Mucosa of stomach (tissue), 1 donor: ENCODE data around the gene TSKU.
A peak's percentile ranks its signal among the peaks of the same experiment; 100 is the strongest.

Experiments used
- H3K27me3 ChIP-seq: one replicate; pipeline ENCODE4 v1.7.0; 2013; ENCODE audit warnings: mild to moderate bottlenecking, low read length; ENCODE audit not compliant: control insufficient read depth, insufficient read depth
- H3K36me3 ChIP-seq: one replicate; pipeline ENCODE4 v1.7.0; 2013; ENCODE audit warnings: low read length; ENCODE audit not compliant: control insufficient read depth, insufficient read depth
- H3K4me1 ChIP-seq: one replicate; pipeline ENCODE4 v1.7.0; 2013; ENCODE audit warnings: mild to moderate bottlenecking, low read length; ENCODE audit not compliant: control insufficient read depth, insufficient read depth
- H3K4me3 ChIP-seq: one replicate; pipeline ENCODE4 v1.7.0; 2013; ENCODE audit warnings: low read length
- H3K9ac ChIP-seq: one replicate; pipeline ENCODE4 v1.7.0; 2013; ENCODE audit warnings: mild to moderate bottlenecking, low read length, moderate library complexity
- H3K9me3 ChIP-seq: one replicate; pipeline ENCODE4 v1.7.0; 2013; ENCODE audit warnings: mild to moderate bottlenecking, low read length, moderate library complexity; ENCODE audit not compliant: control insufficient read depth
- donor health status: Pancreatic carcinoma.

Gene TSKU

DNA sequence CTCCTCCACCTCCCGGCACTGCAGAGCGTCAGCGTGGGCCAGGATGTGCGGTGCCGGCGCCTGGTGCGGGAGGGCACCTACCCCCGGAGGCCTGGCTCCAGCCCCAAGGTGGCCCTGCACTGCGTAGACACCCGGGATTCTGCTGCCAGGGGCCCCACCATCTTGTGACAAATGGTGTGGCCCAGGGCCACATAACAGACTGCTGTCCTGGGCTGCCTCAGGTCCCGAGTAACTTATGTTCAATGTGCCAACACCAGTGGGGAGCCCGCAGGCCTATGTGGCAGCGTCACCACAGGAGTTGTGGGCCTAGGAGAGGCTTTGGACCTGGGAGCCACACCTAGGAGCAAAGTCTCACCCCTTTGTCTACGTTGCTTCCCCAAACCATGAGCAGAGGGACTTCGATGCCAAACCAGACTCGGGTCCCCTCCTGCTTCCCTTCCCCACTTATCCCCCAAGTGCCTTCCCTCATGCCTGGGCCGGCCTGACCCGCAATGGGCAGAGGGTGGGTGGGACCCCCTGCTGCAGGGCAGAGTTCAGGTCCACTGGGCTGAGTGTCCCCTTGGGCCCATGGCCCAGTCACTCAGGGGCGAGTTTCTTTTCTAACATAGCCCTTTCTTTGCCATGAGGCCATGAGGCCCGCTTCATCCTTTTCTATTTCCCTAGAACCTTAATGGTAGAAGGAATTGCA is 13.5 kb downstream of the TSKU start:
- no peaks in the 10 kb centered on the region for H3K27me3 ChIP-seq
- H3K9me3 ChIP-seq, result no peaks in the 10 kb centered on the region
- no peak overlapping the region for H3K9ac ChIP-seq
- H3K4me1 ChIP-seq, result peaks cover 93% of the 10 kb centered on the region
- H3K36me3 ChIP-seq, result peaks cover 5% of the 10 kb centered on the region
- H3K4me3 ChIP-seq, result no peak overlapping the region

DNA sequence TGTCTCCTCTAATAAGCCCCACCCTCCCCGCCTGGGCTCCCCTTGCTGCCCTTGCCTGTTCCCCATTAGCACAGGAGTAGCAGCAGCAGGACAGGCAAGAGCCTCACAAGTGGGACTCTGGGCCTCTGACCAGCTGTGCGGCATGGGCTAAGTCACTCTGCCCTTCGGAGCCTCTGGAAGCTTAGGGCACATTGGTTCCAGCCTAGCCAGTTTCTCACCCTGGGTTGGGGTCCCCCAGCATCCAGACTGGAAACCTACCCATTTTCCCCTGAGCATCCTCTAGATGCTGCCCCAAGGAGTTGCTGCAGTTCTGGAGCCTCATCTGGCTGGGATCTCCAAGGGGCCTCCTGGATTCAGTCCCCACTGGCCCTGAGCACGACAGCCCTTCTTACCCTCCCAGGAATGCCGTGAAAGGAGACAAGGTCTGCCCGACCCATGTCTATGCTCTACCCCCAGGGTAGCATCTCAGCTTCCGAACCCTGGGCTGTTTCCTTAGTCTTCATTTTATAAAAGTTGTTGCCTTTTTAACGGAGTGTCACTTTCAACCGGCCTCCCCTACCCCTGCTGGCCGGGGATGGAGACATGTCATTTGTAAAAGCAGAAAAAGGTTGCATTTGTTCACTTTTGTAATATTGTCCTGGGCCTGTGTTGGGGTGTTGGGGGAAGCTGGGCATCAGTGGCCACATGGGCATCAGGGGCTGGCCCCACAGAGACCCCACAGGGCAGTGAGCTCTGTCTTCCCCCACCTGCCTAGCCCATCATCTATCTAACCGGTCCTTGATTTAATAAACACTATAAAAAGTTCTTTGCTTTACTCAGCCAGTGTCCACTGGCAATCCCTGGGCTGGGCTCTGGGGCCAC is 14.4 kb downstream of the TSKU start:
- Histone ChIP-seq H3K4me3 (no peak overlapping the region), H3K9ac (peak overlapping the region; percentile 29), H3K36me3 (peaks cover 5% of the 10 kb centered on the region), H3K27me3 (no peaks in the 10 kb centered on the region), H3K4me1 (peaks cover 98% of the 10 kb centered on the region), H3K9me3 (no peaks in the 10 kb centered on the region)

DNA sequence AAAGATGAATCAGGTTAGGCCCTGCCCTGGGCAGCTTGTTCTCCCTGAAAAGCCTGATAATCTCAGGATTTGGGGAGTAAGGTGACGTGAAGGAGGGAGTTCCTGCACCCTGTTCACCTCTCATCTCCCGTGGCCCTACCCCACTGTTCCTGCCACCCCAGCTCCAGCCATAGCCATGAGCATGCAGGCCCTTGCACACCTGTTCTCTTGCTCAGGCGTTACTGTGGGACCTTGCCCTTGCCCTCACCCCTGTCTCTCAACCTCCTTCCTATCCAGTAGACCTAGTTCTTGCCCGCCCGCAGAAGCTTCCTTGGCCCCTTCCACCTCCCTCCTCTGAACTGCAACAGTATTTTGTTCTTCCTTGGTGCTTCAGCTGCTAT is 15.0 kb downstream of the TSKU start:
- Histone ChIP-seq H3K4me3 (no peak overlapping the region), H3K27me3 (no peaks in the 10 kb centered on the region), H3K9ac (no peak overlapping the region), H3K9me3 (no peaks in the 10 kb centered on the region), H3K36me3 (peaks cover 5% of the 10 kb centered on the region), H3K4me1 (peaks cover 98% of the 10 kb centered on the region)

DNA sequence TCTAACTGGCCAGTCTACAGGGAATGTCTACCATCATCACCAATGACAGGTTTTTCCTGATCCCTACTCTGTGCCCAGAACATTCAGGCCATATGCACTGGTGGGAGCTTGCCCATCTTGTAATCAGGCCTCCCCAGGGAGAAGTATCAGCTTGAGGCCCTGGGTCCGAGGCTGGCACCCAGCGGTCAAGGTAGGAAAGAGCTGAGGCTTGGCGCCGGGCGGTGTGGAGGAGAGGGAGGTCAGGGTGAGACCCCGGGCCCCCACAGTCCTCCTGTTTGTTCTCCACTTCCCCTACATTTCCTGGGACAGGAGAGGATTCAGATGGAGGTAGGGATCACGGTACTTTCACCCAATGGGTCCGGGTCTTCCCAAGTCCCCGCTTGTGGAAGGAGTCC is 15.5 kb downstream of the TSKU start:
- peaks cover 98% of the 10 kb centered on the region for H3K4me1 ChIP-seq
- H3K9me3 ChIP-seq, result no peaks in the 10 kb centered on the region
- H3K36me3 ChIP-seq, result peaks cover 5% of the 10 kb centered on the region
- peak overlapping the region; percentile 54 for H3K9ac ChIP-seq
- no peak overlapping the region for H3K4me3 ChIP-seq
- no peaks in the 10 kb centered on the region for H3K27me3 ChIP-seq

DNA sequence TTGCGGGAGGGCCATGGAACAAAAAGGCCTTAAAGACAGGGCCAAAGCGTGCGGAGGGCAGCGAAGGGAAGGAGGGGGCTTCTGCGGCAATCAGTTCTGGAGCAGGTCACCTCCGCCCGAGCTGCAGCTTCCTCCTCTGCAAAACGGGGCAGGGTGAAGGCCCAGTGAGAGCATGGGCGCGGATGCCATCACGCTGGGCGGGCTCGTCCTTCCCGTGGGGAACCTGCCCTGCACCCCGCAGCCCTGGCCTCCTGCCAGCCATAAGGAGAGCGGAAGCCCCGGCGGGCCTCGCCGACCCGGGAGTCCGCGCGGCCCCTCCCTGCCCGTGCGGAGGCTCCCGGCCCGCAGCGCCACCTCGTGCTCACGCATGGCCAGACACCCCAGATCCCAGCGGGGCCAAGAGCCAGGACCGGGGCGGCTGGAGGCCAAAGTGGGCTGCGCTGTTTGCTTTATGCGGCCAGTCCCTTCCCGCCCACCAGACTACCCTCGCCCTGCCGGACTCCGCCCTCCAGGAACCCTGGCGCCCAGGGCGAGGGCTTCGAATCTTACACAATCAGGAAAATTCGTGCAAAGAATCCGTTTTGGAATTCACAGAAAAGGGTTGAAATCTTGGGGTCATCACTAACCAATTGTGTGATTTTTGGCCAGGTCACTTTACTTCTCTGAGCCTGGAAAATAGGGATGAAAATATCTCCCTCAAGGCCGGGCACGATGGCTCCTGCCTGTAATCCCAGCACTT is 16.1 kb downstream of the TSKU start:
- peak overlapping the region; percentile 54 for H3K9ac ChIP-seq
- no peaks in the 10 kb centered on the region for H3K27me3 ChIP-seq
- H3K4me3 ChIP-seq, result no peak overlapping the region
- peaks cover 98% of the 10 kb centered on the region for H3K4me1 ChIP-seq
- H3K9me3 ChIP-seq, result no peaks in the 10 kb centered on the region
- peaks cover 5% of the 10 kb centered on the region for H3K36me3 ChIP-seq

DNA sequence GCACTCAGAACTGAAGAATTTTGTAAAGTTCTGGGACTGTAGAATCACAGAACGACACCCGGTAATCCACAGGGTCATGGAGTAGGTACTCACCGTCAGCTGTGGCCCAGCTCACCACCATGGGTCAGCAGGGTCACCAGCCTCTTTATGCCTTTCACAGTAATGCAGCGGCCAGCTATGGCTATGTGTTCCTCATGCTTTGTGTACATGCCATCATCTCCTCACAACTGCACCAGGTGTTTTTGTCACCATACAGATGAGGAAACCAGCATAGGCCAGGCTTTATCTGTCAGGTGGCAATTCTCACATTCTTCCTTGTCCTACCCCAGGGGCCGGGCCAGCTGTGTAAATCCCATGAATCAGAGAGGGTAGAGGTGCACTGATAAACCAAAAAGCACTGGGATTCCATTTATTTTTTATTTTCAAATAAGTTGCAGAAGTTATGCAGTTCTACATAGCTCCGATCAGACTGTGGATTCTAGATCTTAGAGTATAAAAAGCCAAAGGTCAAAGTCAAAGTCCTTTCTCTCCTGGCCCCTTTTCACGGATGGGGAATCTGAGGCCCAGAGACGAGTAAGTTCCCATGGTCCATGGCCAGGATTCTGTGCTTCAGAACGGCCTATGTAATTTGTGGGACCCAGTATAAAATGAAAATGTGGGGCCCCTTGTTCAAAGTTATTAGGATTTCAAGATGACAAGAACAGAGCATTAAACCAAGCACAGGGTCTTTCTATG is 17.5 kb downstream of the TSKU start:
- Histone ChIP-seq H3K9me3 (no peaks in the 10 kb centered on the region), H3K4me3 (no peak overlapping the region), H3K9ac (no peak overlapping the region), H3K36me3 (peaks cover 5% of the 10 kb centered on the region), H3K27me3 (no peaks in the 10 kb centered on the region), H3K4me1 (peaks cover 90% of the 10 kb centered on the region)

DNA sequence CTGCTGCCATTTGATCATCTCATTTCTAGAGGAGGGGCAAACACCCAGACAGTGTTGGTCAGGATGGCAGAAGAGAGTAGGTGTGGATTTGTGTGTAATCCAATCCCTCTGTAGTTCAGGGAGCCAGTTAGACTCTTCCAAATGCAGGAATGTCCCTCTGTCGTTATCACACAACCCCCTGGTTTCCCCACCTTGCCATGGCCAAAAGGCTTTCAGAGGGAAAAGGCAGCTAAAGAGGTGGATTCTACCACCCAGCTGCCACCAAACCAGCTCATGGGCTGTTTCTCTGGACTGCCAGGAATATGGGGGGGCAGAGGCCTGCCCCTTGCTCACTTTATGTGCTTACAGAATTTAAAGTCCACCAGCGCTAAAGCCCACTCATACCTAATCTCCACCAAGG is 18.1 kb downstream of the TSKU start:
- H3K9ac ChIP-seq, result no peak overlapping the region
- peaks cover 84% of the 10 kb centered on the region for H3K4me1 ChIP-seq
- no peak overlapping the region for H3K4me3 ChIP-seq
- H3K36me3 ChIP-seq, result peaks cover 5% of the 10 kb centered on the region
- no peaks in the 10 kb centered on the region for H3K9me3 ChIP-seq
- no peaks in the 10 kb centered on the region for H3K27me3 ChIP-seq

DNA sequence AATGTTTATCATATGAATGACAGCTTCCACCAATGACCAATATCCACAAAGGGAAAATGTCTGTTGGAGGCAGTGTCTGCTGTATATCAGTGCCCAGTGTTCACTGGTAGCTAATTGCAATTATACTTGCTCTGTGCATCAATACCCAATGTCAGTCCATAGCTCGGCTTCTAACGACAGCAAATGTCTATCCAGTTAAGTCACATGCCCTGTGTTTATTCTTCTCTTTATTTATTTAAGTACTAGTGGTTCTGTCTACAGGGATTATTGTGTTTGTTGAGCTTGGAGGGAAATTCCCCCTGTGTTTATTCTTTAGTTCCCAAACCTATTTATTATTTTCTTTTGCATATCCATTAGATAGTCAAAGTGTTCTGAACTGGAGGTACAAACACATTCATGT is 18.6 kb downstream of the TSKU start:
- no peaks in the 10 kb centered on the region for H3K27me3 ChIP-seq
- no peak overlapping the region for H3K4me3 ChIP-seq
- no peaks in the 10 kb centered on the region for H3K9me3 ChIP-seq
- H3K4me1 ChIP-seq, result peaks cover 79% of the 10 kb centered on the region
- H3K9ac ChIP-seq, result no peak overlapping the region
- peaks cover 5% of the 10 kb centered on the region for H3K36me3 ChIP-seq

DNA sequence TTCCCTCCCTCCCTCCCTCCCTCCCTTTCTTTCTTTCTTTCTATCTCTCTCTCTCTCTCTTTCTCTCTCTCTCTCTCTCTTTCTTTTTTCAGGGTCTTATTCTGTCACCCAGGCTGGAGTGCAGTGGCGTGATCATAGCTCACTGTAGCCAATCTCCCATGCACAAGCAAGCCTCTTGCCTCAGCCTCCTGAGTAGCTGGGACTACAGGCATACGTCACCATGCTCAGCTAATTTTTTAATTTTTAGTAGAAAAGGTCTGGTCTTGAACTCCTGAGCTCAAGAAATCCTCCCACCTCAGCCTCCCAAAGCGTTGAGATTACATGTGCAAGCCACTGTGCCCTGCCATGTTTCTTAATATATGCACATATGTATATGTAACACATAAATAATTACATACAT is 19.0 kb downstream of the TSKU start:
- H3K9ac ChIP-seq, result no peak overlapping the region
- H3K4me1 ChIP-seq, result peaks cover 77% of the 10 kb centered on the region
- peaks cover 5% of the 10 kb centered on the region for H3K36me3 ChIP-seq
- H3K9me3 ChIP-seq, result no peaks in the 10 kb centered on the region
- H3K4me3 ChIP-seq, result no peak overlapping the region
- H3K27me3 ChIP-seq, result no peaks in the 10 kb centered on the region

DNA sequence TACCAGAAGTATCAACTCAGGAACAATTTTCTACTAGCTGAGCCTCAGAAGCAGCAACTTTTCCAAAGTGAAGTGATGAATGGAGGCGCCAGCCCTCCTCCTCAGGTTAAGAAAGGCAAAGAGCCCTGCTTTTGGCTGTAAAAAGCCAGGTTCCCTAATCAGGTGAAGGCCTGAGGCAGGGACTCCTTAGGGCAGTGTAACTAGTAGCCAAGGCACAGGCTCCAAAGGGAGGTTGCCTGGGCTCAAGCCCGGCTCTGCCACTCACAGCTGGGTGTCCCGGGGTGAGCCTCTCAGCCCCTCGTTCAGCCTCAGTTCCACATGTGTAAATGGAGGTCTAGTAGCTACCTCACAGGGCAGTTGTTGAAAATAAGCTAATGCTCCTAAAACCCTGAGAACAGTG is 19.5 kb downstream of the TSKU start:
- Histone ChIP-seq H3K9ac (no peak overlapping the region), H3K9me3 (no peaks in the 10 kb centered on the region), H3K4me3 (no peak overlapping the region), H3K36me3 (peaks cover 5% of the 10 kb centered on the region), H3K27me3 (no peaks in the 10 kb centered on the region), H3K4me1 (peaks cover 74% of the 10 kb centered on the region)

DNA sequence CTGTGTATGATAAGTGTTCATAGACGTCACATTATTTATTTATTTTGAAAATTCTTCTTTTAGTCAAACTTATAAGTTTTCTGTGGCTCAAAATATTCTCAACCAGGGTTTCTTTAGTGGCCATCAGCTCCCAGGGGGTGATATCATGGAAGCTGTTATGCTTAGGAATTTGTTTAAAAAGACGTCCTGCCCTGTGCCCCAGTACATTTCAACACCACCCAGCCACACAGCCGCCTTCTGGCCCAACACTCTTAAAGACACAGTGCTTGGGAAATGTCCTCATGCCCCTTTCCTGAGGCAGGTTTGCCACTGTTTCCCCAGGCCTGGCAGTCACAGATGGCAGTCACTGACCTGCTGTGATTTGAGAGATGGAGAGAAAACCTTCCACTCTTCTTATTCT is 19.9 kb downstream of the TSKU start:
- Histone ChIP-seq H3K9ac (no peak overlapping the region), H3K27me3 (no peaks in the 10 kb centered on the region), H3K9me3 (no peaks in the 10 kb centered on the region), H3K4me3 (no peak overlapping the region), H3K4me1 (peaks cover 70% of the 10 kb centered on the region), H3K36me3 (peaks cover 5% of the 10 kb centered on the region)
